ENCODE data around the gene HELZ. TPM values are rescaled to one million over a fixed set of nuclear protein-coding genes. Genes with fewer than 3 reads are reported as not detected.

HELZ gene
- total and polyA plus RNA-seq, 2 donors (not counting 3 experiments of a cell fraction or from before 2014, with no cell fraction given) = 8.0 to 47.3 TPM

GRCh38 chr17:67180275-67180674, 64.7 kb downstream of the HELZ start:
- H2AFZ ChIP-seq (ENCODE audit: low read depth, low read length) = no peak overlapping the region
- H3K27ac ChIP-seq (ENCODE audit: insufficient read depth, low read depth, low read length) = no peak overlapping the region
- no peaks in the 10 kb centered on the region for H3K9me3 ChIP-seq (replicated peaks; ENCODE audit: control insufficient read depth, insufficient read depth, low read length)
- ChIA-PET POLR2A (no interaction called here), CTCF (interaction anchor here (0.5 to 1.2 kb wide), 3 partner anchors 31 to 494 kb away, joined by 3 read pairs; no protein-coding TSS in a partner anchor)
- H3K4me1 ChIP-seq (ENCODE audit: control insufficient read depth, extremely low read depth, insufficient read depth, low read length) = peaks cover 6% of the 10 kb centered on the region
- FAIRE-seq = no peak
- no peaks in the 10 kb centered on the region for H3K27me3 ChIP-seq (ENCODE audit: control insufficient read depth in 2 of 2, insufficient read depth in 2 of 2, low read length in 2 of 2)
- H3K4me3 ChIP-seq (replicated peaks in 1 of 3; ENCODE audit: insufficient read depth in 1 of 3, low read depth in 1 of 3, low read length in 3 of 3) = no peak overlapping the region
- no TSS peak for BruUV-seq (replicated peaks)
- intact Hi-C loops (cut with micrococcal nuclease) = no loop called here
- dilution Hi-C loops (cut with MboI; ENCODE audit: extremely low pct_ligation_motif_present, low sequenced_read_pairs) = no loop called here
- no peaks in the 10 kb centered on the region for H4K20me1 ChIP-seq (replicated peaks; ENCODE audit: control insufficient read depth, extremely low read depth, insufficient read depth, low read length)
- TF ChIP-seq FOS (IDR thresholded peaks at IDR 0.05; ENCODE audit: borderline replicate concordance, insufficient read depth, low read length) (no peak), MAX (IDR thresholded peaks at IDR 0.05; ENCODE audit: insufficient read depth, insufficient read length) (no peak), MYC (IDR thresholded peaks at IDR 0.05; ENCODE audit: low read depth, low read length) (no peak)
- peaks cover 0 to 8% of the 10 kb centered on the region in 2 experiments for H3K36me3 ChIP-seq (ENCODE audit: control insufficient read depth in 2 of 2, extremely low read depth in 1 of 2, insufficient read depth in 2 of 2, low read length in 2 of 2)
- H3K79me2 ChIP-seq (ENCODE audit: control insufficient read depth, insufficient read depth, low read length) = no peaks in the 10 kb centered on the region
- H3K9ac ChIP-seq (replicated peaks; ENCODE audit: extremely low read depth, insufficient read depth, low read length) = no peak overlapping the region
- DNase-seq (ENCODE audit: low read depth, low spot score) = no peak
- H3K4me2 ChIP-seq (ENCODE audit: insufficient read depth, low read length) = no peak overlapping the region
- no peaks in the 10 kb centered on the region for H3K9me1 ChIP-seq (replicated peaks; ENCODE audit: control insufficient read depth, extremely low read depth, insufficient read depth, low read length)

GRCh38 chr17:67178555-67178954, 66.4 kb downstream of the HELZ start:
- Histone ChIP-seq H3K27ac (ENCODE audit: insufficient read depth, low read depth, low read length) (no peak overlapping the region), H3K27me3 (ENCODE audit: control insufficient read depth in 2 of 2, insufficient read depth in 2 of 2, low read length in 2 of 2) (no peaks in the 10 kb centered on the region), H3K9ac (replicated peaks; ENCODE audit: extremely low read depth, insufficient read depth, low read length) (no peak overlapping the region), H2AFZ (ENCODE audit: low read depth, low read length) (no peak overlapping the region), H3K9me3 (replicated peaks; ENCODE audit: control insufficient read depth, insufficient read depth, low read length) (no peaks in the 10 kb centered on the region), H3K4me1 (ENCODE audit: control insufficient read depth, extremely low read depth, insufficient read depth, low read length) (peaks cover 3% of the 10 kb centered on the region), H3K36me3 (ENCODE audit: control insufficient read depth in 2 of 2, extremely low read depth in 1 of 2, insufficient read depth in 2 of 2, low read length in 2 of 2) (peaks cover 3 to 8% of the 10 kb centered on the region in 2 experiments), H4K20me1 (replicated peaks; ENCODE audit: control insufficient read depth, extremely low read depth, insufficient read depth, low read length) (no peaks in the 10 kb centered on the region), H3K79me2 (ENCODE audit: control insufficient read depth, insufficient read depth, low read length) (no peaks in the 10 kb centered on the region), H3K9me1 (replicated peaks; ENCODE audit: control insufficient read depth, extremely low read depth, insufficient read depth, low read length) (no peaks in the 10 kb centered on the region), H3K4me2 (ENCODE audit: insufficient read depth, low read length) (no peak overlapping the region), H3K4me3 (replicated peaks in 1 of 3; ENCODE audit: insufficient read depth in 1 of 3, low read depth in 1 of 3, low read length in 3 of 3) (no peak overlapping the region)
- CTCF ChIA-PET = interaction anchor here (1.3 to 3.4 kb wide), 4 partner anchors 11 to 23 kb away, joined by 3 to 9 read pairs (median 3); no protein-coding TSS in a partner anchor
- POLR2A ChIA-PET = no interaction called here
- no TSS peak for BruUV-seq (replicated peaks)
- DNase-seq (ENCODE audit: low read depth, low spot score) = no peak
- no peak for FAIRE-seq
- TF ChIP-seq MAX (IDR thresholded peaks at IDR 0.05; ENCODE audit: insufficient read depth, insufficient read length) = no peak
- no peak for TF ChIP-seq POLR2AphosphoS5 (IDR thresholded peaks at IDR 0.05; ENCODE audit: insufficient read depth, low read depth, low read length)
- TF ChIP-seq JUN (IDR thresholded peaks at IDR 0.05; ENCODE audit: borderline replicate concordance, insufficient read depth, insufficient read length, low read depth) = no peak
- no peak for TF ChIP-seq GATA2 (IDR thresholded peaks at IDR 0.05; ENCODE audit: insufficient read depth, insufficient read length, low read depth, low read length)
- TF ChIP-seq FOS (IDR thresholded peaks at IDR 0.05; ENCODE audit: borderline replicate concordance, insufficient read depth, low read length) = no peak
- TF ChIP-seq POLR2A (IDR thresholded peaks at IDR 0.05; ENCODE audit: low read depth, low read length) = no peak
- TF ChIP-seq MYC (IDR thresholded peaks at IDR 0.05; ENCODE audit: low read depth, low read length) = no peak
- no peak for TF ChIP-seq CTCF (IDR thresholded peaks at IDR 0.05; ENCODE audit: extremely low read depth in 1 of 2, insufficient read depth in 1 of 2, low read depth in 1 of 2, low read length in 2 of 2)
- intact Hi-C loops (cut with micrococcal nuclease) (no loop called here), dilution Hi-C loops (cut with MboI; ENCODE audit: extremely low pct_ligation_motif_present, low sequenced_read_pairs) (no loop called here)
